ENCODE measurements around the gene CCBE1. TPM values are rescaled to one million over a fixed set of nuclear protein-coding genes. Genes with fewer than 3 reads are reported as not detected.

Gene CCBE1
- total and polyA plus RNA-seq, 12 donors: 0.24 to 10.3 (median 1.3) TPM

DNA sequence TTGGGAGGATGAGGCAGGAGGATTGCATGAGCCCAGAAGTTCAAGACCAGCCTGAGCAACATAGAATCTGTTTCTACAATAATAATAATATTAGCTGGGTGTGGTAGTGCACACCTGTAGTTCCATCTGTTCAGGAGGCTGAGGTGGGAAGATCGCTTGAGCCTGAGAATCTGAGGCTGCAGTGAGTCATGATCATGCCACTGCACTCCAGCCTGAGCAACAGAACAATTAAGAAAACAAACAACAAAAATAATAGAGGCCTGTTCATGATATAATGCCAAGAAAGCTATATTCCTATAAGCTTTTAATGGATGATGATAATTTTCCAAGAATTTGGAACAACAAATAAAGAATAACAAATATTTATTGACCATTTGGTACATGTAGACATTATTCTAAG, 6.9 kb upstream of the CCBE1 start:
- Histone ChIP-seq H3K36me3 (no peaks in the 10 kb centered on the region), H3K4me3 (no peak overlapping the region), H3K27ac (no peak overlapping the region), H3K27me3 (peaks cover 0 to 30% (median 4%) of the 10 kb centered on the region in 7 donors), H3K4me1 (no peaks in the 10 kb centered on the region), H3K9me3 (no peaks in the 10 kb centered on the region)
- WGBS, 2 donors: 82 to 89% methylated on average over 1 of the region's 1 CpG
- DNase-seq: no peak
- no peak for ATAC-seq
- intact Hi-C loops (cut with DNase I): loop anchor here in 1 of 10 donors (5.0 kb wide), 1 partner anchor 118 kb away; no protein-coding TSS in a partner anchor
- TF ChIP-seq, protein P1, sequence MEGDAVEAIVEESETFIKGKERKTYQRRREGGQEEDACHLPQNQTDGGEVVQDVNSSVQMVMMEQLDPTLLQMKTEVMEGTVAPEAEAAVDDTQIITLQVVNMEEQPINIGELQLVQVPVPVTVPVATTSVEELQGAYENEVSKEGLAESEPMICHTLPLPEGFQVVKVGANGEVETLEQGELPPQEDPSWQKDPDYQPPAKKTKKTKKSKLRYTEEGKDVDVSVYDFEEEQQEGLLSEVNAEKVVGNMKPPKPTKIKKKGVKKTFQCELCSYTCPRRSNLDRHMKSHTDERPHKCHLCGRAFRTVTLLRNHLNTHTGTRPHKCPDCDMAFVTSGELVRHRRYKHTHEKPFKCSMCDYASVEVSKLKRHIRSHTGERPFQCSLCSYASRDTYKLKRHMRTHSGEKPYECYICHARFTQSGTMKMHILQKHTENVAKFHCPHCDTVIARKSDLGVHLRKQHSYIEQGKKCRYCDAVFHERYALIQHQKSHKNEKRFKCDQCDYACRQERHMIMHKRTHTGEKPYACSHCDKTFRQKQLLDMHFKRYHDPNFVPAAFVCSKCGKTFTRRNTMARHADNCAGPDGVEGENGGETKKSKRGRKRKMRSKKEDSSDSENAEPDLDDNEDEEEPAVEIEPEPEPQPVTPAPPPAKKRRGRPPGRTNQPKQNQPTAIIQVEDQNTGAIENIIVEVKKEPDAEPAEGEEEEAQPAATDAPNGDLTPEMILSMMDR (IDR thresholded peaks at IDR 0.05): no peak

DNA sequence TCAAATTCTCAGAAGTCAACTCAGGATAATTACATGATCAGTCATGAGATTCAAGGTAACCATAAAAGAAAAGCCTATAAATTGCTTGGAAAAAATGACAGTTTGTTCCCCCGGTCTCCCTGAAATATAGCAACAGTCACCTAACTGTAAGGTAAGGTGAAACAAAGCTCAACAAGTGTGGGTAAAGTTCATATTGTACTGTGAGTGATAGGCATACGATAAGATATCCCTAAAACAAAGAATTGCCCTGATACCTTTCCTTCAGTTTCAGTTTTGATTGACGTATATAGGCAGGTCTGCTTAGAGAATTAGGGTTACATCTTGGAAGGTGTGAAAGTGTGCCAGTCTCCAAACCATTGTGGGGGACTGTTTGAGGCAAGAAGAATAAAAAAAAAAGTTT, 4.0 kb upstream of the CCBE1 start:
- ATAC-seq (no peak), DNase-seq (no peak)
- Histone ChIP-seq H3K27ac (no peak overlapping the region), H3K36me3 (no peaks in the 10 kb centered on the region), H3K4me1 (peaks cover 4 to 21% (median 12%) of the 10 kb centered on the region in 9 donors), H3K9me3 (no peaks in the 10 kb centered on the region), H3K27me3 (peaks cover 8 to 49% (median 32%) of the 10 kb centered on the region in 7 donors), H3K4me3 (no peak overlapping the region)
- WGBS, 2 donors: 79 to 85% methylated on average over 3 of the region's 3 CpGs
- intact Hi-C loops (cut with DNase I): loop anchor here in 1 of 10 donors (5.0 kb wide), 1 partner anchor 121 kb away; no protein-coding TSS in a partner anchor
- TF ChIP-seq, protein P1 (IDR thresholded peaks at IDR 0.05): no peak

DNA sequence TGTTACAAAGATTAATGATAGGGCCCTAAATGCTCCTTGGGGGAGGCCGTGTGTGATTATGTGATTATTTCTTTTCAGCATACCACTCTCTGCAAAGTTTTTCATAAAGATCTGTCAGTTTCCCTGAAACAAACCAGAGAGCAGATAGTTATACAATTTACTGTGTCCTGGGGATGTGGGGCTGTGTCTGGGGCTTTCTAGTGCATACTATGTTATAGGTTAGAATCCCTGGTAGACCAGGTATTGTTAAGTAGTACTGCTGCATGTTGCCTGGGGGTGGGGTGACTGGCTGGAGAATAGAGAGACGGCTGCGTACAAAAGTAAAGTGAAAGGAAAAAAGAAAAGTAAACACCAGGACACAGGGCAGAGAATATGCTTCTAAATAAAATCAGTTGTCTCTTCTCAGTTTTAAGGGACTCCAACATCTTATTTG, 3.3 kb upstream of the CCBE1 start:
- Histone ChIP-seq H3K9me3 (no peaks in the 10 kb centered on the region), H3K4me3 (no peak overlapping the region), H3K27ac (no peak overlapping the region), H3K4me1 (peaks cover 4 to 25% (median 12%) of the 10 kb centered on the region in 9 donors), H3K27me3 (peaks cover 8 to 54% (median 39%) of the 10 kb centered on the region in 7 donors), H3K36me3 (no peaks in the 10 kb centered on the region)
- TF ChIP-seq, protein P1 (IDR thresholded peaks at IDR 0.05): no peak
- DNase-seq (no peak), ATAC-seq (no peak)
- intact Hi-C loops (cut with DNase I): loop anchor here in 1 of 10 donors (5.0 kb wide), 1 partner anchor 122 kb away; no protein-coding TSS in a partner anchor
- WGBS, 2 donors: 90 to 93% methylated on average over 3 of the region's 3 CpGs

DNA sequence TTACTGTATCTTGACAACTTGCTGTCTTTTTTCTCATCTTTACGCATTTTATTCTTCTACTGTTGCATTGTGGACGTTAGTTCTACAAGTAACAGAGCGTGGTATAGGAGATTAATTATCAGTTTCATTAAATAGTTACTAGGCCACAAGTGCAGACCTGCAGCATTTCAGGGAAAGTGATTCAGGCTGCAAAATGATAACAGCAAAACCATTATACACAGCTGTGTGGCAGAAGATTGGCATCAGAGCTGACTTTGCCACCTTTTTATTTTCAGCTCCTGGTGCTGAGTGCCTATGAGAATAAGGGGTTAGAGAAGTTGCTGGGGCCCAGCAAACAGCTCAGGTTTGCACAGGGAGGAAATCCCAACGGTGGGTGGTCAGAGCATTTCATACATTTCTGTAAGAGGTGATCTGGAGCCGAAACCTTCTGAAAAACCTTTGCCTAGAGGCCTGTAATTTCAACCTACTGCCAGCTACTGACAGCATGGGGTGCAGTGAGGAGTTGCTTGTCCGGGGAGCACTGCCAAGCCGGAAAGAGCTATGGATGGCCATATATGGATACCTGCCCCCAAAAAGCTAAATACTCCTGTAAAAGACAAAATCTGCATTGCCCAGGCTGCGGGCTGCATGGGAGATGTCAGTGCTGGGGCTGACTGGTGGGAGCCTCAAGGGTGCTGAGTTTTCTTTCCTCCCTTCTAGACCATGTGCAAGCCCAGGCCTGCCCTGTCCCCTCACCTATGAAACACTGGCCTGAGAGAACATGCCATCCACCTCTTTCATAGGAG, 2.7 kb upstream of the CCBE1 start:
- Histone ChIP-seq H3K27ac (no peak overlapping the region), H3K9me3 (no peaks in the 10 kb centered on the region), H3K27me3 (peaks cover 8 to 60% (median 45%) of the 10 kb centered on the region in 7 donors), H3K4me1 (peaks cover 4 to 25% (median 12%) of the 10 kb centered on the region in 9 donors), H3K4me3 (no peak overlapping the region), H3K36me3 (no peaks in the 10 kb centered on the region)
- no peak for ATAC-seq
- no peak for DNase-seq
- TF ChIP-seq, protein P1 (IDR thresholded peaks at IDR 0.05): no peak
- intact Hi-C loops (cut with DNase I): loop anchor here in 3 of 10 donors (5.0 to 10.0 kb wide), 6 partner anchors 47 to 245 kb away; no protein-coding TSS in a partner anchor
- WGBS, 2 donors: 76 to 82% methylated on average over 8 of the region's 8 CpGs
